Parathyroid adenoma (tissue), 2 donors: ENCODE results near the gene DGCR2.

ENCODE experiments used
- H2AFZ ChIP-seq: fragments of 300-600 bp; sonication (generic); one replicate; pipeline ENCODE4 v1.7.0; 2017; ENCODE audit warnings: antibody characterized with exemption, mild to moderate bottlenecking
- H3K27ac ChIP-seq: fragments of 300-600 bp; sonication (generic); one replicate; pipeline ENCODE4 v1.7.0; 2017
- H3K27me3 ChIP-seq: fragments of 300-600 bp; sonication (generic); one replicate; pipeline ENCODE4 v1.7.0; 2017; ENCODE audit warnings: low read length; ENCODE audit not compliant: control insufficient read depth, insufficient read depth
- H3K36me3 ChIP-seq: fragments of 300-600 bp; sonication (generic); one replicate; pipeline ENCODE4 v1.7.0; 2017; ENCODE audit warnings: low read length; ENCODE audit not compliant: control insufficient read depth, insufficient read depth
- H3K4me1 ChIP-seq: fragments of 300-600 bp; sonication (generic); one replicate; pipeline ENCODE4 v1.7.0; 2017; ENCODE audit warnings: control low read depth
- H3K4me2 ChIP-seq: fragments of 300-600 bp; sonication (generic); one replicate; pipeline ENCODE4 v1.7.0; 2017; ENCODE audit warnings: low read length
- H3K4me3 ChIP-seq: fragments of 300-600 bp; sonication (generic); one replicate; pipeline ENCODE4 v1.7.0; 2017; ENCODE audit warnings: low read depth, low read length
- H3K79me2 ChIP-seq: fragments of 300-600 bp; sonication (generic); one replicate; pipeline ENCODE4 v1.7.0; 2017; ENCODE audit warnings: control low read depth
- H3K9ac ChIP-seq: fragments of 300-600 bp; sonication (generic); one replicate; pipeline ENCODE4 v1.7.0; 2017; ENCODE audit warnings: mild to moderate bottlenecking
- H3K9me3 ChIP-seq: fragments of 300-600 bp; sonication (generic); one replicate; pipeline ENCODE4 v1.7.0; 2017; ENCODE audit warnings: low read length; ENCODE audit not compliant: control insufficient read depth
- TF ChIP-seq, protein P1 (sequence below): fragments of 300-600 bp; sonication (generic); IDR thresholded peaks from one replicate; pipeline ENCODE4 v1.7.0; 2017; ENCODE audit warnings: antibody characterized with exemption, mild to moderate bottlenecking
- donor health status: primary hyperparathyroidism.

DGCR2 gene

GRCh38 chr22:19152942-19153883 lies 31.0 kb upstream of the DGCR2 start:
- Histone ChIP-seq H3K79me2 (no peaks in the 10 kb centered on the region), H3K9ac (no peak overlapping the region), H3K27ac (no peak overlapping the region), H3K4me1 (no peaks in the 10 kb centered on the region), H3K4me2 (no peak overlapping the region), H2AFZ (no peak overlapping the region), H3K36me3 (no peaks in the 10 kb centered on the region), H3K4me3 (no peak overlapping the region), H3K9me3 (no peaks in the 10 kb centered on the region), H3K27me3 (no peaks in the 10 kb centered on the region)
- TF ChIP-seq, protein P1, sequence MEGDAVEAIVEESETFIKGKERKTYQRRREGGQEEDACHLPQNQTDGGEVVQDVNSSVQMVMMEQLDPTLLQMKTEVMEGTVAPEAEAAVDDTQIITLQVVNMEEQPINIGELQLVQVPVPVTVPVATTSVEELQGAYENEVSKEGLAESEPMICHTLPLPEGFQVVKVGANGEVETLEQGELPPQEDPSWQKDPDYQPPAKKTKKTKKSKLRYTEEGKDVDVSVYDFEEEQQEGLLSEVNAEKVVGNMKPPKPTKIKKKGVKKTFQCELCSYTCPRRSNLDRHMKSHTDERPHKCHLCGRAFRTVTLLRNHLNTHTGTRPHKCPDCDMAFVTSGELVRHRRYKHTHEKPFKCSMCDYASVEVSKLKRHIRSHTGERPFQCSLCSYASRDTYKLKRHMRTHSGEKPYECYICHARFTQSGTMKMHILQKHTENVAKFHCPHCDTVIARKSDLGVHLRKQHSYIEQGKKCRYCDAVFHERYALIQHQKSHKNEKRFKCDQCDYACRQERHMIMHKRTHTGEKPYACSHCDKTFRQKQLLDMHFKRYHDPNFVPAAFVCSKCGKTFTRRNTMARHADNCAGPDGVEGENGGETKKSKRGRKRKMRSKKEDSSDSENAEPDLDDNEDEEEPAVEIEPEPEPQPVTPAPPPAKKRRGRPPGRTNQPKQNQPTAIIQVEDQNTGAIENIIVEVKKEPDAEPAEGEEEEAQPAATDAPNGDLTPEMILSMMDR, result no peak

GRCh38 chr22:19151329-19152191 lies 29.3 kb upstream of the DGCR2 start:
- Histone ChIP-seq H3K27me3 (no peaks in the 10 kb centered on the region), H3K4me2 (no peak overlapping the region), H3K36me3 (no peaks in the 10 kb centered on the region), H3K79me2 (no peaks in the 10 kb centered on the region), H3K9ac (no peak overlapping the region), H3K4me3 (no peak overlapping the region), H3K9me3 (no peaks in the 10 kb centered on the region), H3K4me1 (no peaks in the 10 kb centered on the region), H3K27ac (no peak overlapping the region), H2AFZ (no peak overlapping the region)
- TF ChIP-seq, protein P1, result no peak

- Histone ChIP-seq H3K4me1 (no peaks in the 10 kb centered on the region), H2AFZ (no peak overlapping the region), H3K9me3 (no peaks in the 10 kb centered on the region), H3K79me2 (no peaks in the 10 kb centered on the region), H3K9ac (no peak overlapping the region), H3K4me2 (no peak overlapping the region), H3K27ac (no peak overlapping the region), H3K4me3 (no peak overlapping the region), H3K36me3 (no peaks in the 10 kb centered on the region), H3K27me3 (no peaks in the 10 kb centered on the region)
- TF ChIP-seq, protein P1, result no peak
Measured at GRCh38 chr22:19150482-19151328, 28.5 kb upstream of the DGCR2 start.

DNA sequence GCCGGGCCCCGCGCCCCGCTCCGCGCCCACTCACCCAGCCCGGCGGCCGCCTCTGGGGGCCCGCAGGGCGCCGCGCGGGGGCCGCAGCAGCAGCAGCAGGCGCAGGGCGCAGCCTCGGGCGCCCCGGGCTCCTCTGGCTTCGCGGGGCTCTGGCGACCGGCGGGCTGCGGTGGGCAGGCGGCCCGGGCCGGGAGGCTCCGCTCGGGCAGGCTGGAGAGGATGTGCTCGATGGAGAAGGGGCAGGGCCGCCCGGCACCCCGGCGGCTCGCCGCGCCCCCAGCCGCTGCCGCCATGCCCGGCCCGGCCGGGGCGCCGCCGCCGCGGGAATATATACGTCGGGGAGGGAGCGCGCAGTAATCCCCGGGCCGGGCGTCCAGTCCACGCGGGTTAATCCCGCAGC lies 27.8 kb upstream of the DGCR2 start, which contains the start of gene GSC2:
GSC2 (minus strand) TSS at position 302 of the 400 bp plus-strand sequence; CDS start at position 293, 9 bp downstream.
- Histone ChIP-seq H2AFZ (peak within 1 kb of the TSS; percentile 42), H3K27me3 (no peaks in the 10 kb centered on the region), H3K36me3 (no peaks in the 10 kb centered on the region), H3K9ac (no peak within 1 kb of the TSS), H3K79me2 (no peaks in the 10 kb centered on the region), H3K9me3 (no peaks in the 10 kb centered on the region), H3K27ac (no peak within 1 kb of the TSS), H3K4me1 (no peaks in the 10 kb centered on the region), H3K4me2 (peak within 1 kb of the TSS; percentile 35), H3K4me3 (peak within 1 kb of the TSS; percentile 9)
- TF ChIP-seq, protein P1, result no peak
